ENCODE data around the gene RELN.
A peak's percentile ranks its signal among the peaks of the same experiment; 100 is the strongest.
"Not testable (repeated sequence)": the region's sequence is repeated elsewhere in the genome, so short reads cannot be mapped to it uniquely, and the experiment has no call there.

Gene RELN

DNA sequence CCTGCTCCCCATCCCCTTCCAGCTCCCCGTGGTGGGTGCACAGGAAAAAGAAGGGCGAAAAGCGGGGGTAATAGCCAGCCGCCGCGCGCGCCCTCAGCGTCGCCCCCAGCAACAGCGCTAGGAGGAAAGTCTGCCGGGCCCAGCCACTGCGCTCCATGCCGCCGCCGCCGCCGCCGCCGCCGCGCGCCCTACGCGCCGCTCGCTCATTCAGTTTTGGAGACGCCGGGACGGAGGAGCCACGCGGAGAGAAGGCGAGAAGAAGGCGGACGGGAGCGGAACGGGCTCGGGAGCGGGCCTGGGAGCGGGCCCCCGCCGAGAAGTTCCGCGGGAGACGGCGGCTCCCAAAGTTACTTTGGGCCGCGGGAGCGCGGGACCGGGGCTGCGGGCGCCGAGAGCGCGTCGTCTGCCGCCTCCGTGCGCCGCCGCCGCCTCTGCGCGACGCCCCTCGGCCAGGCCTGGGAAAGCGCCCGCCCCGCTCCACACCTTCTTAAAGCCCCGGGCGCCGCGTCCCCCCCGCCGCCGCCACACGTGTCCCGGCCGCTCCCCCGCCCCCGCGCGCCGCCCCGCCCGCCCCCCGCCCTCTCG is at the start of gene RELN:
RELN (minus strand) TSS at position 459 of the 585 bp plus-strand sequence; CDS start at position 157, 302 bp downstream.
- DNase-seq, result peak; percentile 79

DNA sequence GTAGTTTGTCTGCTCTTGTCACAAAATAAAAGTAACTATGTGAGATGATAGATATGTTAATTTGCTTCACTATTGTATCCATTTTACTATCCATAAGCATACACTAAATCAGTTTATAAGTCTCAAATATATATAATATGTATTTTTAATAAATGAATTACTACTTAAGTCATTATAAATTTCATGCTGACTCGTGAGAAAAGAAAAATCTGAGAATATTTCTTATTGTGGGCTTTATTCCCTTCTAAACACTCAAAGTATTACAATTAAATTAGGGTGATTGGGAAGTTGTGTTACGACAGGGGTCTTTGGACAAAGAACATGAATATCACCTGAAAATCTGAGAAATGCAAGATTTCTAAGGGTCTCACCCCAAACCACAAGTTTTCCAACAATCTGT is 48.7 kb upstream of the RELN start:
- no peak for DNase-seq

GRCh38 chr7:104036889-104037288 is 47.4 kb upstream of the RELN start:
- DNase-seq, result not testable (repeated sequence)

GRCh38 chr7:104035351-104035750 is 45.9 kb upstream of the RELN start:
- no peak for DNase-seq

DNA sequence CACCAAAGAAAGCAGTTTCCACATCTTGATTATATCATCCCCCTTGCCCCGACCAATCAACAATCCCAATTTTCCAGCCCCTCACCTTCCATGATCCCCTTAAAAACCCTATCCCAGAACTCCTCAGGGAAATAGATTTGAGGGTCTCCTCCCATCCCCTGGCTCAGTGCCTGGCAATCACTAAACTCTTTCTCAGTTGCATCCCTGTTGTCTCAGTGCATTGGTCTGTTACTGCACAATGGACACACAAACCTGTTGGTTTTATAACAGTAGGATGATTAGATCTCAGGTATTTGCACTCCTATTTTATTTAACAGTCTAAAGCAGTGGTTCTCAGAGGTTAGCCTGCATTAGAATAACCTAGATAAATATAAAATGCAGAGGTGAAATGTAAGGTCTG is 45.2 kb upstream of the RELN start:
- DNase-seq, result no peak

- no peak for DNase-seq
These were observed 44.4 kb upstream of the RELN start for GRCh38 chr7:104033837-104034236.

DNA sequence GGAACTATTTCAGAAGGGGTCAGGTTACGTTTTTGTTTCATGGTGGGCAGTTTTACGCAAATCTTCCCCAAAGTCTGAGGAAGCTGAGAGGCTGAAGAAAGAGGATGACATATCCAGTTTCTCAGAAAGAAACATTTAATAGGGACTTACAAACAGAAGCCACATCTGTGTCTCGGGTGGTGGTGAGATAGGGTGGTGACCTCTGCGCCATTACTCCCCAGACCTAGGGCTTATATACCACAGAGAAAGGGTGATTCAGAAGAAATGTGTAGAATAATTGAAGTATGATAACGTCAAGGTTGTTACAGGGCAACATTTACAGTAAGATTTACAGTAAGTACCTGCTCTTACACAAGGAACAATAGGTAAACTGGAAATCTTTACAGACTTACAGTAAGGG is 43.0 kb upstream of the RELN start:
- DNase-seq, result no peak

DNA sequence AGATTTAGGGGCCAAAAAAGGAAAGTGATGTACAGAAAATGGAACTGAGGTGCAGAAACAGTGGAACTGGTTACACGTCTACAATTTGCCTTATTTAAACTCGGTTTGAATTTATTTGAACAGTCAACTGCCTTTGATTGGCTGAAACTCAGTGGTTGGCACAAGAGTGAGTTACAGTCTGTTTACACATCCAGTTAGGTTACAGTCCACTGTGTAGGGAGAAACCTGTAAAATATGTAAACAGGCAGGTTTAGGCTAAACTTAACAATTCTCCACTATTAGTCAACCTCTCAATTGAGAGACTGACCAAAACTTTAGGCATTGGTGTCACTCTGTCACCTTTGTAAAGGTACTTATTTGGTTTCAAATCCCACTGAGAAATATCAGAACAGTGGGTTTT is 40.3 kb upstream of the RELN start:
- DNase-seq, result no peak

DNA sequence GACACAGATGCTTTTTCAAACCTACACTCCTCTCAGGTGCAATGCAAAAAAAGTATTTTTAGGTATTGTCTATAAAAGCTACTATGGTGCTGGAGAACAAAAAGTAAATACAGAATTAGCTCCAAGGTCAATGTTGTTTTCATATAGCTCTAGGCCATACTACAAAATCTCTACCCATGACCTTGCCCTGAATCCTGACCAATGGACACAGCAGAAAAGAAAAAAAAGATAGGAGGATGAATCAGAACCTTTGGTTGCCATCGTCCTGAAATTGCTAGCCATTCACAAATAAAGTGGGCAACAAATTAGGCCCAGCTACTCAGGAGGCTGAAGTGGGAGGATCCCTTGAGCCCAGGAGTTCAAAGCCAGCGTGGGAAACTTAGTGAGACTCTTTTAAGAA is 35.2 kb upstream of the RELN start:
- no peak for DNase-seq

DNA sequence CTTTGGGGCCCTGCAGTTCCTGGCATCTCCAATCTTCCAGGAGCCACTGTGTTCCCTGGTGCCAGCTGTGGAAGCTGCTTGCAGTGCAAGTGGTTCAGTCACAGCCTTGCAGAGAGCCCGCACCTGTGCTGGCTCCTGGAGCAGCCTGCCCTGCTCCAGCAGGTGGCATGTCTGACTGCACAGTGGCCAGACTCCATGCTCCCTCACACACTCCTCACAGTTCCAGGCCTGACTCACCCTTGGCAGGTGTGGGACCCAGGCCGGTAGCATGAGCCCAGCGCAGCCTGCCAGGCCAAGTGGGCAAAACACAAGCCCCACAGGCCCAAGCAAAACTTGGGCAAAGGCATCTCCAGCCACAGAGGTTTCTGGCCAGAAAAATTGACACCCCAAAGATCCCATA is 33.6 kb upstream of the RELN start:
- no peak for DNase-seq

GRCh38 chr7:104018425-104018824 is 29.0 kb upstream of the RELN start:
- no peak for DNase-seq

DNA sequence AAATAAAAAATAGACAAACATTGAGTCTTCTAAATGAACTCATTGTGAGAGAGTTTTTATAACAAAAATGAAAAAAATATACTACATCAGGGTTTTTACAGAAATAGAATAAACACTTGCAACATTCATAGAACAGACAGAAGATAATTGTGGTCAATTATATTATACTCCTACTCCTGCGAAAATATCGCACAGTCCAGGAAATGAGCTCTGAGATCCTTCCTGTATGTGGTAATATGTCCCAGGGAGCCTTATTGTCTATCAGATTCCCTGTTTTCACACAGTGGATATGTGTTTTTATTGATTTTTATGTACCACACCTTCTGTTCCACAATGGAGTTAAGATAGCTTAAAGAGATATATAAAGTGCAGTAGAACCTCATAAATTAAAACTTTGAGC is 27.5 kb upstream of the RELN start:
- no peak for DNase-seq

DNA sequence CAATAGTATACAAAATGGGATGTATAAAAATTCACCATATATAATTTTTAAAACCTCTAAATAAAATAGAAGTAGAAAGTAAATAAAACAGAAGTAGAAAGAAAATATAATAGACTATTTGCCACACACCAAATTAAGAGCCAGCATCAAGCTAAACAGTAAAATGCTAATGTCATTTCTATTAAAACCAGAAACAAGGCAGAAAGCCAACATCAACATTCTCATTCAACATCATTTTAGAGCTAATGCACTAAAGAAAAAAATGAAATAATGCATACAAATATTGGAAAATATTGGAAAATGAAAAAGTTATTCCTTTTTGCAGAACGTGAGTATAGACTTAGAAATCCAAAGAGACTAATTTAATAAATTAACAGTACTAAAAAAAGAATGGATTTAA is 23.4 kb upstream of the RELN start:
- no peak for DNase-seq

GRCh38 chr7:104011829-104012228 is 22.4 kb upstream of the RELN start:
- no peak for DNase-seq

DNA sequence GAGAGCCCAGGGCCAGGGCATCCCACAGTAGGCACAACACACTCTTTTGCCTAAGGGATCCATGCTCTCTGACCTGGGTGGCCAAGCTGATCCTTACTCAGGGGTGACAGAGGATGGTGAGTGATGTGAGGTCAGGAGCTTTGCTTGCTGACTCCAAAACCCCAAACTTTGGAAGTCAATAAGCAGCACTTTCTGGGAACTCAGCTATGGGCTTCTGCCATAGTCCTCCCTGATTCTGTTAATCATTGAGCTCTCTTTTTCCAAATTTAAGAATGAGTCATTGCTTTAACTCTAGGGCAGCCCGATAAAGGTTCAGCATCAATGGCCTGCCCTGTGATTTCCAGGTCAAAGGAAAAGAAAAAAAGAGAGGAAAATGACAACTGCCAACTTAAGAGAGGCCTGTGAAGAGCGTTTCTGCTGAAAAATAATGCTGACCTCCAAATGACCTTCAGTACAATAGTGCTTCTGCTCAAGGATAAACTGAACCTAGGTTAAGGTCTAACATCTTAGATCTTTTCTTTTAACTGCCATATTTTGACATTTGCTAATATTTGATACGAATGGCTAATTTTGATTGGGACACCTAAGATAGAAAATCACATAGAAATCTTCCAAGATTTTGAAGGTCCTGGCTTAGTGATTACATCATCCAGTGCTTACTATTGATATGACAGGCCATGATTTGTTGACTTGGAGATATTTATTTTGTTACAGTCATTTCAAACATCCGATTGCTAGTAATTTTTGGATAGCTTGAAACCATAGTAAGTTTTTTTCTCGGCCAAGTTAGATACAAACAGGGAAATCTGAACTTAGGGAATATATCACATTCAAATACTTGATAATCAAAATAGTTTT is 20.8 kb upstream of the RELN start:
- no peak for DNase-seq

GRCh38 chr7:104008107-104008506 is 18.6 kb upstream of the RELN start:
- no peak for DNase-seq

DNA sequence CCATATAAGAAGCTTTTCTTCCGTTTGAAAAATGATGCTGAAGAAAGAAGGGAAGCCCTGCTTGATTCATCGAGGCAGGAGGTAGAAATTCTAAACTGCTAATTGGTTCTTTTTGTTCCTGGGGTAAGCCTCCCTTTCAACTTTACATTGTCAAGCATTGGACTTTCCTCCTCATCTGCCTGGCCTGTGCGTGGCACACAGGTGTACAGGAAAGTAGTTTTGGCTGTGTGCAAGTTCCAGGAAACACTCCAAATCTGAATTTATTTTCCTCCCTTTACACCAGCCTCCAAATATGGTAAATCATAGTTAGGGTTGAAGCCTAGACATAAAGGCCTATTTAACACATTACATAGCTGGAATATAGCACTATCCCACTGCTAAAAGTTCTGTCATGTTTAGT is 18.2 kb upstream of the RELN start:
- DNase-seq, result no peak

DNA sequence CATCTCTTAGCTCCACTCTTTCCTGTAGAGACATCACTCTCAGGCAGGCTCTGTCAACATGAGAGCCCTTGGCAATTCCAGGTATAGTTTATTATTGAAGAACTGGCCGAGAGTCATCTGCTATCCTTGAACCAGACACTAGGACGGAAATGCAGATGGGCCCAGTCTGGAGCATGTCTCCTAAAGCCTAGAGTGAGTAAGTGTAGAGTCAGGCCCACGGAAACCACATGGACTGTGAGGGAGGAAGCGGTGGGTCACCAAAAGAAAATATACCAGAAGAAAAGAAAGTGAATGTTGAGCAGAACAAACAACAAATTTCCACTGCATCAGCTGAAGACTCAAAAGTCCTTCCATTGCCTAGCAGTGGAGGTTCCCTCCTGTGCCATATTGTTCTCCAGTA is 15.7 kb upstream of the RELN start:
- DNase-seq, result no peak

DNA sequence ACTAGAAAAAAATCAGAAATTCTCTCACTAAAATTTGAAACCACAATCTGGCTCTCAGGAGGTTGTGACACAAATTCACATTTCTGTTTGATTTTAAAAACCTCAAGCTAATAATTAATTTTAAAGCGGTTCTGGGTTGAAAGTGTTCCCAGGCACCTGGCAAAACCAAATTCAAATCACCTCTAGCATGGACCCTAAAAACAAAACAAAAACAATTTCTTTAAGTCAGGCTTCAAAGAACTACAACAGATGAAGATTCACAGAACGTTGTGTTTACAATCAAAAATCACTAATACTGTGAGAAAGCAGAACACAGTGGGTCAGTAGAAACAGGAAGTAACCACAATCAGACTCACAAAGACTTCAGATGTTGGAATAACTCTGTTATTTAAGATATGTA is 7.2 kb upstream of the RELN start:
- DNase-seq, result no peak

DNA sequence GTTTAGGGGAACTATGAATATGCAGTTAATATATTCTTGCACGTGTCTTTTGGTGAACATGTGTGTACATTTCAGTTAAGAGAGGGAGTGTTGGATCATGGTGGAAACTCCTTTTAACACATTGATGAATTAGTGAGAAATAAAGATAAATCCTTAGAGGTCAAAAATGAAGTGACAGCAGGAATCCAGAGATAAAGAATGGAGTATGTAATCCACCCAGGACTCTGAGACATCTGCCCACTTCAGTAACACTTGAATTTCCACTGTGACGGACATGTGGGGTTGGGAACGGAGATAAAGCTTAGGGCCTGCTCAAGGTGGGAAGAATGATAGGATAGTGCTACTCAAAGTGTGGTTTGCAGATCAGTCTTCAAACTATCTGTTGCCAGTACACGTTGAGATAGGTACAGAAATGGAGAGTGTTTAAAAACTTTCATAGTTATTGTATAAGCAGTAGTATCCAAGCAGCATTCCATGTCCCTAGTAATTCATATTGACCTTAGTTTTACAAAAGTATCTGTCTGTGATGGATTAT is 6.6 kb upstream of the RELN start:
- DNase-seq, result no peak

DNA sequence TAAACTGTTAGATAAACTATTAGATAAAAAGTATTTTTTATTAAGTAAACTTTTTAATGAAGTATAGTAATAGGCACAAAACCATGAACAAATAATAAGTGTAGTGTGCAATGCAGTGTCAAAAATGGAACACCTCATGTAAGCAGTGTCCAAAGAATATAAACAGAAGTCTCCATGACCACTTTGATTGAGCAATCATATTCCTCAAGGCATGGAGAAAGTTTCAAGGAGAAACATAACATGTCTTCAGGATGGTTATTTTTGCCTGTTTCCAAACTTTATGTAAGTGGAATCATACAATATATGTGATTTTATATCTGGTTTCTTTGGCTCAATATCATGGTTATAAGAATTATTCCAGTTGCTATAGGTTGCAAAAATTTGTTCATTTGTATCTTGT is 6.1 kb upstream of the RELN start:
- DNase-seq, result no peak

DNA sequence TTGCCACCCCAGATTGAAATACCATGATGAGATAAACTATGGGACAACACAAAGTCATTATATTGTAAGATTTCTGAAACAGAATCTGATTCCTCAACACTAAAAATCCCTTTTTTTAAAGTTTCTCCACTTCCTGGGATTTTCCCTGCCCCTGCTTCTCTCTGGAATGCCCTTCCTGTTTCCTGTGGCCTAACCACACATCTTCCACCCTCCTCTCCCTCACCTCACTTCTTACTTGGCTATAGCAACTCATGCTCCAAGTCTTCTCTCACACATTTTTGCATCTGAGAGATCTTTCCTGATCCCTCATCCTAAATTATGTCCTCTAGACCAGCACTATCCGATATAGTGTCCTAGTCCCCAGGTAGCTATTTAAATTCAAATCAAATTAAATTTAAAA is 4.1 kb upstream of the RELN start:
- no peak for DNase-seq

GRCh38 chr7:103991406-103991805 is 1.9 kb upstream of the RELN start:
- DNase-seq, result no peak

DNA sequence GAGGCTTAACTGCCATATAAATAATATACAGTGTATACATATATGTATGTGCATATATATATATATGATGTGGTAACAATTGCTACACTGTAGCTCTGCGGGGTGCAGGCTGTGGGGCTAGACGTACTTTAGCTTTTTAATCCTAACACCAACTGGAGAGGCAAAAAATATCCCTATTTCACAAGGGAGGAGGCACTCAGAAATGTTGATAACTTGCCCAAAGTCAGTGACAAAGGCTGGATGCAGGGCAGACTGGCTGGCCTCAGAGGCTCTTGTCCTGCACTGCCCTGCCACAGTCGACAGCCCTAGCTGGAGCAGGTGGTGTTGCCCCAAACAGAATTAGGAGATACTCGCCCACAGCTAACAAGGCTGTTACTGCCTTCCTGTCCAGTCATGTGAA is 1.5 kb upstream of the RELN start:
- no peak for DNase-seq

All from NCI-H345 (cell line).